HG03520 (cell line): ENCODE measurements around the gene SLC11A2.

Source experiments
- ATAC-seq: cut with Tn5 transposase; IDR thresholded peaks from one replicate; pipeline ENCODE4 v1.9.1; 2021; ENCODE audit warnings: mild to moderate bottlenecking, moderate library complexity; ENCODE audit not compliant: unreplicated experiment

The SLC11A2 gene

GRCh38 chr12:51025836-51026638 lies at the start of gene SLC11A2:
TSS of gene SLC11A2 (minus strand) at chr12:51026384. CDS start at chr12:51010728, 15,656 bp downstream.
- ATAC-seq, result peak; percentile 86

DNA sequence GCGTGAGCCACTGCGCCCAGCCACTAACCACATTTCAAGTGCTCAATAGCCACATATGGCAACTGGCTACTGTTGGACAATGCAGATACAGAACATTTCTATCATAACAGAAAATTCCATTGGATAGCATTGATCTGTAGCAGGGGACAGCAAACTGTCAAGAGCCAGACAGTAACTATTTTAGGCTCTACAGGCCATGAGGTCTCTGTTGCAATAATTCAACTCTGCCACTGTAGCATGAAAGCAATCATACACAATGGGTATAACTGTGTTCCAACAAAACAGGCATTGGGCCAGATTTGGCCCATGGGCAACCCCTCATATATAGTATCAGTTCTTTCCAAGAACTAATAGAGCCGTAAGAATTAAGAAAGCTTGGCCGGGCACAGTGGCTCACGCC lies 49.2 kb upstream of the SLC11A2 start:
- no peak for ATAC-seq

GRCh38 chr12:51071663-51072062 lies 45.5 kb upstream of the SLC11A2 start:
- no peak for ATAC-seq

DNA sequence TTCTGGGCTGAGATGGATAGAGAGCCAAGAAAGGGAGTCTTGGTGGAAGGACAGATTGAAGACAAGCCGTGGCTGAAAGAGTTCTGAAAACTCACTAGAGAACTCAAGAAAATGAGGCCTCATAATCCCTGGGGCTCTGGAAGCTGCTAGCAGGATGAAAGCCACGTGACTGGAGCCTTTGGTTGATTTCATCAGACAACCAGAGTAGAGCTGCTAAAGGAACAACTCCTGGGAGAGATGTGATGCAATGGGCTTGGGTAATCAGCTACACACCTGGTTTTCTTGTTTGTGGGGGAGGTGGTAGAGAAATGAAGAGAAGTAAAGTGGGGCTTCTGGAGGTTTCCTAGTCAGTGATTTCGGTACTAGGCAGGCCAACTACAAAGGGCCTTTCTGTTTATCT lies 43.8 kb upstream of the SLC11A2 start:
- no peak for ATAC-seq

- no peak for ATAC-seq
Observed at GRCh38 chr12:51067771-51068170, 41.6 kb upstream of the SLC11A2 start.

- ATAC-seq, result no peak
Observed at GRCh38 chr12:51067229-51067628, 41.0 kb upstream of the SLC11A2 start.

GRCh38 chr12:51065530-51065929 lies 39.3 kb upstream of the SLC11A2 start:
- ATAC-seq, result no peak

GRCh38 chr12:51062631-51063397 lies 36.6 kb upstream of the SLC11A2 start:
- ATAC-seq, result no peak

GRCh38 chr12:51059086-51059485 lies 32.9 kb upstream of the SLC11A2 start:
- no peak for ATAC-seq

DNA sequence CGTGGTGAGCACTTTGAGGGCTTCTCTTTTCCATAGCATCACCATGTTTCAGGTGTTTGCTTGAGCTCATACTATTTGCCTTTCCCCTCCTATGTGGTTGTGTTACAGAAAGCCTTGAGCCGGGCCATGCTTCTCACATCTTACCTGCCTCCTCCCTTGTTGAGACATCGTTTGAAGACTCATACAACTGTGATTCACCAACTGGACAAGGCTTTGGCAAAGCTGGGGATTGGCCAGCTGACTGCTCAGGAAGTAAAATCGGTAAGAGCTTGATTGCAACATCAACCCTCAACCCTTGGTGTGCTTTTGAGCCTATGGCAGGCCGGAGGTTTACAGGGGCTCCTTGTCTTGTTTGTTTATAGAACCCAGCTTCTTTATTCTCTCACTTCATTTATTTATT lies 30.1 kb upstream of the SLC11A2 start:
- ATAC-seq, result no peak

DNA sequence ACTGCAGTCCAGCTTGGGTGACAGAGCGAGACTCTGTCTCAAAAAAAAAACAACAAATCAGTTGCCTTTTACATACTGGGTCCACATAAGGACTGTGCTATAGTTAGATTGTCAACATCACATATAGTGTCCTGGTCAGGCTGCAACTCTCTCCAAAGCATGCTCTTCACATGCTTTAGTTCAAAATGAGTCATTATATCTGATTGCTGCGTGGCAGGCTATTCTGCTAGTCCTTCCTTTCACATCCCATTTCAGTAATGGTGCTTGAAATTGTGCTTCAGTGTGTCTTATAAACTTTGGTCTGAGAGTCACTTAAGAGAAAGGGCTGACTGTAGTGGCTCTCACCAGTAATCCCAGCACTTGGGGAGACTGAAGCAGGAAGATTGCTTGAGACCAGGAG lies 28.9 kb upstream of the SLC11A2 start:
- no peak for ATAC-seq

DNA sequence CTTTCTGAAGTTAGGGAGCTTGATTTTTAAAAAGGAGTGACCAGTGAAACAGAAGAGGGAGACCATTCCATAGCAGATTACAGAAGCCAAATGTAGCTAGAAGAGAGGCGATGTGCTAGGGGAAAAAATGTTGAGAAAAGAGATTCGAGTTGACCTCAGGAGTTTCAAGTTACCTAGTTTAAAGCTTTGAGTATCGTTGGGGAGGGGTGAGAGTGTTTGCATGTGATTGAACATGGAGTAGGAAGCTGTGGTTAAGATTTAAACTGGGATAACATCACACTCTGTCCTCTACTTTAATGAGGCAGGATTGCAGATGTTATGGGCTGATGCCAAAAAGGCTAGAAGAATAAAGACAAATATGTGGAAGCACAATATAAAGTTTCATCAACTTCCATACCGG lies 25.6 kb upstream of the SLC11A2 start:
- ATAC-seq, result no peak

GRCh38 chr12:51049525-51049924 lies 23.3 kb upstream of the SLC11A2 start:
- ATAC-seq, result no peak

GRCh38 chr12:51048661-51049251 lies 22.6 kb upstream of the SLC11A2 start:
- no peak for ATAC-seq

DNA sequence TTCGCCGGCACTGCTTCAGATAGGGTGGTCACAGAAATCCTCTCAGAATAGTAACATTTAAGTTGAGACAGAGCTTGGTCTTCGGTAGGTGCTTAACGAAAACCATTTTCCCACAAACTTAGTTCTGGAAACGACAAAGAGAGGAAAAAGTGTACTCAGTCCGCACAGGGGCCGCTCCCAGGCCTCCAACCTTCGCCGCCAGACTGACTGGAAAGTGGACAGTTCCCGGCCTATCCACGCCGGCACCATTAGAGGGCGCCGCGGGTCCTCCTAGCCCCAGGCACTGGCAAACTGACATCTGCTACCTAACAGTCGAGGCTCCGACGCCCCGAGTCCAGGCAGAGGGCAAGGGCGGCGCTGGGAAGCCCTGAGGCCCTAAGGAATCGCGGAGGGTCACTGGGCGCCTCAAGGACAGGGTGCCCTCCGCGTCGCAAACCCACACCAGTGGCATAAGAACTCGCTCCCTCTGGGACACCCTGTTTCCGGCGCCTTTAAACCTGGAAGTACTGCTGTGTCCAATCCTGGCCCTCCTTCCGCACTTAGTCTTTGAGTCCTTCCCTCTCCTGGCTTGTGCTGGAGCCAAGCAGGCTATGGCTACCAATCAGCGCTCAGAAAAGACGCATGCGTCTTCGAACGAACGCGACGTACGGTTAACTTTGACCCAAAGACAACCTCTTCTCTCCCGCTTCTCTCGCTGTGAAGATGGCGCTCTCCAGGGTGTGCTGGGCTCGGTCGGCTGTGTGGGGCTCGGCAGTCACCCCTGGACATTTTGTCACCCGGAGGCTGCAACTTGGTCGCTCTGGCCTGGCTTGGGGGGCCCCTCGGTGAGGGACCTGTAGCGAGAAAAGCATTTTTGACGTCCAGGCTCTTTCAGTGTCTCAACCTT lies 21.7 kb upstream of the SLC11A2 start, which contains the start of gene LETMD1:
LETMD1 (plus strand) TSS at position 673 of the 886 bp plus-strand sequence; CDS start at position 703, 30 bp downstream.
- peak; percentile 95 for ATAC-seq

DNA sequence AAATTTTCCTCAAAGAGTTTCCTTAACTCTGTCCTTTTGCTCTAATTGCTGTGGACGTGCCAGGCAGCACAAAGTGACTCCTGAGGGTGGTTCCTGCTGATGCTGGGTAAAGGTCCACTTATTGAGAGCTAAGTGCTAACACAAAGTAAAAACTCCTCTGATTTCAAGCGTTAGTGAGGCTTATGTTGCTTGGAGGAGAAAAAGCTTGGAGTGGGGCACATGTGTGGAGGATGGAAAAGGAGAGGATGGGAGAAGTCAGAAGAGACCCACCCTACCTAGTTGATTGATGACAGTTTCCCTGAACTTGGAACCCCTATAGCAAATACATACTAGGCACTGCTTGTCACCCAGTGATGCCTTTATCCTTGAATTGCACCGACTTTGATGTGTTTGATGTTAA lies 10.1 kb upstream of the SLC11A2 start:
- ATAC-seq, result no peak

DNA sequence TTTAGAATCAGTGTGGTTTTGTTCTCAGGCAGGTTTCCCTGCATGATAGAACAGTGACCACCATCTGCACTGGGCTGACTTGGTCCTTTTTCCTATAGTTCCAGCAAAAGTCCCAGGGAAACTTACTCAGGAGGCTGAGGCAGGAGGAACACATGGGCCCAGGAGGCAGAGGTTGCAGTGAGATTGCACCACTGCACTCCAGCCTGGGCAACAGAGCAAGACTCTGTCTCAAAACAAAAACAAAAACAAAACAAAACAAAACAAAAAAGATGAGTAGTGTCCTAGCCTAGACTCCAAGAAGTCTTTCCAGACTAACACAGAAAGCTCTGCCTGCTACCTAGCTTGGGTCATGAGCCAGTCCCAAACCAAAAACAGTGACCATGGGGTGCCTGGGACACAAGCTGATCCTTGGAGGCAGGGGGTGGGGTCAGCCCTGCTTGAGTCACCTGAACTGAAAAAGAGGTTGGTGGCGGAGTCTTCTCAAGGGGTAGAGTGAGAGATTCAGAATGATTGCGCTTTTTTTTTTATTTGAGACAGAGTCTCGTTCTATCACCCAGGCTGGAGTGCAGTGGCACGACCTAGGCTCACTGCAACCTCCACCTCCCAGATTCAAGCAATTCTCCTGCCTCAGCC lies 7.4 kb upstream of the SLC11A2 start:
- ATAC-seq, result no peak

- ATAC-seq, result no peak
Observed at GRCh38 chr12:51033048-51033447, 6.9 kb upstream of the SLC11A2 start.

- no peak for ATAC-seq
Observed at GRCh38 chr12:51028813-51029150, 2.6 kb upstream of the SLC11A2 start.

DNA sequence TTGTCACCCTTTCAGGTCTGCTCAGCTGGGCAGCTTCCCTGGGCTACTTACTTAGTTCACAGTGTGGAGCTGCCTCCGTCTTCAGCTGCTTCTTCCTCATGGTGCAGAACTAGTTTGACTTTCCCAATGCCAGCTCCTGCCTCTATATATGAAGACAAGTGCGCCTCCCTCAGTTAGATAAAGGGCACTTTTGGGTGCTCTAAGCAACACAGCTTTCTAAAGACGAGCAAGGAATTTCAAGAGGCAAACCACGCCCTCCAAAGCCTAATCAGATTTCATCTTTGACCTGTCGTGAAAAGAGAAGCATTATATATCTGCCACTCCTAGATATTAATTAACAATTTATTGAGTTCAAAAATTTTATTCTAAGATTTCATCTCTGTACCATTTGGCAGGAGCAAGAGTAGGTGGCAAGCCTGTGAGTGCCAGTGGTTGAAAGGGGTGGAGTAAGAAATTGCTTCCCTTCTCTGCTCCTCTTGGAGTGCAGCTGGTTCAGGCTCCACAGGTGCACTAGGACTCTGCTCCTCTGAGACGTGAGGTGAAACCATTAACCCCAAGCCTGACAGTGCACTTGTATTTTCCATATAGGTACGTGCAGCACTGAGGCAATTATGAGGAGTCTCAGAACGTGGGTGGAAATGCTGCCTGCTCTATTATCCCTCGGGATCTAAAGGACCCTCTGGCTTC lies 2.1 kb upstream of the SLC11A2 start:
- ATAC-seq, result no peak
